Stimulated activated CD4-positive, alpha-beta T cell treated with anti-CD3 and anti-CD28 coated beads, Interleukin-4, amount 100 ng/mL, for 4 hours (primary cell): Measurements from ENCODE around the gene PTPN22.

Source experiments
- DNase-seq, 2 experiments: peaks; one replicate each; pipeline ENCODE4 v3.0.0-alpha.2; 2020

Gene PTPN22

GRCh38 chr1:113846391-113847035, 25.0 kb downstream of the PTPN22 start:
- DNase-seq: no peak

- no peak for DNase-seq
Observed at GRCh38 chr1:113836534-113836933, 35.0 kb downstream of the PTPN22 start.

GRCh38 chr1:113835686-113836290, 35.7 kb downstream of the PTPN22 start:
- DNase-seq: no peak

- DNase-seq: no peak
Observed at GRCh38 chr1:113834716-113835115, 36.8 kb downstream of the PTPN22 start.

- DNase-seq: no peak
Observed at GRCh38 chr1:113830039-113830438, 41.5 kb downstream of the PTPN22 start.

- no peak for DNase-seq
Observed at GRCh38 chr1:113821916-113822315, 49.6 kb downstream of the PTPN22 start.

GRCh38 chr1:113818578-113818977, 52.9 kb downstream of the PTPN22 start:
- DNase-seq: no peak

- no peak for DNase-seq
Observed at GRCh38 chr1:113813218-113813617, 58.3 kb downstream of the PTPN22 start.

GRCh38 chr1:113812661-113813135, 58.8 kb downstream of the PTPN22 start:
- DNase-seq: no peak

- DNase-seq: peak; percentile 94 to 97
Observed at GRCh38 chr1:113811888-113812660, 59.4 kb downstream of the PTPN22 start, which contains the start of gene RSBN1. Gene RSBN1, minus strand, starts transcription at chr1:113812476. Its CDS starts 64 bp downstream, at chr1:113812412.

GRCh38 chr1:113811156-113811887, 60.2 kb downstream of the PTPN22 start:
- peak in 1 of 2 experiments; percentile 16 for DNase-seq

GRCh38 chr1:113809670-113810602, 61.6 kb downstream of the PTPN22 start:
- no peak for DNase-seq

GRCh38 chr1:113808450-113809195, 62.9 kb downstream of the PTPN22 start:
- DNase-seq: no peak

GRCh38 chr1:113805639-113806038, 65.9 kb downstream of the PTPN22 start:
- no peak for DNase-seq

GRCh38 chr1:113805256-113805531, 66.3 kb downstream of the PTPN22 start:
- no peak for DNase-seq

GRCh38 chr1:113804421-113805255, 66.9 kb downstream of the PTPN22 start:
- no peak for DNase-seq

GRCh38 chr1:113802367-113803007, 69.0 kb downstream of the PTPN22 start:
- no peak for DNase-seq

GRCh38 chr1:113800487-113800886, 71.0 kb downstream of the PTPN22 start:
- no peak for DNase-seq

GRCh38 chr1:113797472-113797871, 74.0 kb downstream of the PTPN22 start:
- DNase-seq: no peak
